HuH-7.5 (cell line): ENCODE data around the gene MBD3L3.
"Not testable (repeated sequence)": the region's sequence is repeated elsewhere in the genome, so short reads cannot be mapped to it uniquely, and the experiment has no call there.

Experiments used
- DNase-seq: peaks from one replicate; pipeline ENCODE4 v3.0.0; 2011; ENCODE audit warnings: low spot score

MBD3L3 gene

DNA sequence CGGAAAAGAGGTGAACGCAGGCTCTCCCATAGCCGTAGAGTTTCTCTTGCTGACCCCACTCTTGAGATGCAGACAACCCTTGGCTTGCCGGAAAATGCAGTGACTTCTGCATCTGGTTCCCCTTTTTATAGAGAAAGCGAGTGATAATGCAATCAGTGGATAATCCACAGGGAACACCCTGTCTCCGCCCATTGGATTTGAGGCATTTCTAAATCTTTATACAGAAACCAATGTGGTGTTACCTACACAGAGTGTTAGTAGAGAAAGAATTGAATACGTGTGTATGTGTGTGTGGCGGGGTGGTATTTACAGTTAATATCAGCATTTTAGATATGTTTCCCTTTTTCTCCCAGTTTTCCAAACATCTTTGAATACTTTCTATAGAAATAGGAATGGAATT is at the start of gene MBD3L3:
TSS of gene MBD3L3 (minus strand) at position 101 of the 400 bp plus-strand sequence. CDS start at position 30, 71 bp downstream.
- DNase-seq, result not testable (repeated sequence)

DNA sequence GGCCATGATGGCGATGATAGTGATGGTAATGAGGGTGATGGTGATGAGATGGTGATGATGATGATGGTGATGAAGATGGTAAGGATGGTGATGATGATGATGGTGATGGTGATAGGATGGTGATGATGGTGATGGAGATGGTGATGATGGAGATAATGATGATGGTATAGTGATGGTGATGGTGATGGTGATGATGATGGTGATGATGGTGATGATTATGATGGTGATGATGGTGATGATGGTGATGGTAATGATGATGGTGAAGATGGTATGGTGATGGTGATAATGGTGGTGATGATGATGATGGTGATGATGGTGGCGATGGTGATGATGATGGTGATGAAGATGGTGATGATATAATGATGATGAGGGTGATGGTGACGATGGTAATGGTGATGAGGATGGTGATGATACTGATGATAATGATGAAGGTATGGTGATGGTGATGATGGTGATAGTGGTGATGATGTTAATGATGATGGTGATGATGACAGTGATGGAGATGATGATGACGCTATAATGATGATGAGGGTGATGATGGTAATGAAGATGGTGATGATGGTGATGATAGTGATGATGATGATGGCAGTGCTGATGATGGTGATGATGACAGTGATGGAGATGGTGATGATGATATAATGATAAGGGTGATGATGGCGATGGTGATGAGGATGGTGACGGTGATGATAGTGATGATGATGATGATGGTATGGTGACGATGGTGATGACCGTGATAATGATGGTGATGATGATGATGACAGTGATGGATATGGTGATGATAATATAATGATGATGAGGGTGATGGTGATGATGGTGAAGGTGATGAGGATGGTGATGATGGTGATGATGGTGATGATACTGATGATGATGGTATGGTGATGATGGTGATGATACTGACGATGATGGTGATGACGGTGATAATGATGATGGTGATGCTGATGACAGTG is 48.5 kb upstream of the MBD3L3 start:
- no peak for DNase-seq

DNA sequence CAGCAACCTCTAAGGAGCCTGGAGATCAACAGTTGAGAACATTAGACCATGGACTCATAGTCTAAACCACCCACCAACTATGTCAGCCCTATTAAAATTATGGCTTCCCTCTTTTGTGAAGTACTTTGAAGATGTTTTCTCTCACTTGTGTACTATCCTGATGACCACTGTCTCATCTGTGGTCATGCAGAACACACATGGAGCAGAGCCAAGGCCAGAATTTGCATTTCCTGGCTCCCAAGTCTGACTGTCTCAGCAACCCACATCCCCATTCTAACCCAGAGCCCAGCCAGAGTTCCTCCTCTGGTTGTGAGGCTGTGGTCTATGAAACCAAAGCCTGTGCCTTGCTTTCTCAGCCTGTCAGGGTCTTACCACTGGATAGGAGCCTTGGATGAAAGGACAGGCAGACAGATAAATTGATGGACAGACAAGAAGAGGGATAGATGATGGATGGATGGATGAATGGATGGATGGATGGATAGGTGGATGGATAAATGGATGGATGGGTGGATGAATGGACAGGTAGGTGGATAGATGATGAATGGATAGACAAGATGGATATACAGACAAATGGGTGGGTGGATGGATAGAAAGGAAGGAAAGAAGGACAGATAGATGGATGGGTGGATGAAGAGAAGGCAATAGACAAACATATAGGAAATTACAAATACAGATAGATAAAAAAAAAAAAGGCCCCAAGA is 46.4 kb upstream of the MBD3L3 start:
- no peak for DNase-seq

DNA sequence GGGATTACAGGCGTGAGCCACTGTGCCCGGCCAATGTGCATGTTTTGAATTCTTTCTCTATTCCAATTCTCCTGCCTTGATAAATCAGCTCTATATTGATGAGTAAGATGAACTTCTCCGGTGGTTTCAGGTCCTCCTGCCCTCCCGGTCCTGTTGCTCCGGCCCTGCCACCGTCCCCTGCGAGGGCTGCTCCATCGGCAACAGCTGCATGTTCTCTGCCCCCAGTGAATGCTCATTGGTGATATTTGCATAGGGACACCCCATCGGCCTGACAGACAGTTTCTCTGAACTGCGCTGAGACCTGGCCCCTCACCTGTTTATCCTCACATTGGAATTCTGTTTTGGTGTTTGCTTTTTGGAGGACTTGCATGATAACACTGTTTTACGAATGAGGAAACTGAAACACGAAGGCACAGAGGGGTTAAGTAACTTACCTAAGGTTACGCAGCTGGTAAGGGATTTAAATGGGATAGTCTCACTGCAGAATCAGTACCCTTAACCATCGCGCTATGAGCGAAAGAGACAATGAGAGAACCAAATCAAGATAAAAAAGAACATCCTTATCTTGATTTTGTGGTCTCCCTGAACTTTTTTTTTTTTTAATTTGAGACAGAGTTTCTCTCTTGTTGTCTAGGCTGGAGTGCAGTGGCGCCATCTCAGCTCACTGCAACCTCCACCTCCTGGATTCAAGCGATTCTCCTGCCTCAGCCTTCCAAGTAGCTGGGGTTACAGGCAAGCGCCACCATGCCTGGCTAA is 43.2 kb upstream of the MBD3L3 start:
- peak; percentile 22 for DNase-seq

DNA sequence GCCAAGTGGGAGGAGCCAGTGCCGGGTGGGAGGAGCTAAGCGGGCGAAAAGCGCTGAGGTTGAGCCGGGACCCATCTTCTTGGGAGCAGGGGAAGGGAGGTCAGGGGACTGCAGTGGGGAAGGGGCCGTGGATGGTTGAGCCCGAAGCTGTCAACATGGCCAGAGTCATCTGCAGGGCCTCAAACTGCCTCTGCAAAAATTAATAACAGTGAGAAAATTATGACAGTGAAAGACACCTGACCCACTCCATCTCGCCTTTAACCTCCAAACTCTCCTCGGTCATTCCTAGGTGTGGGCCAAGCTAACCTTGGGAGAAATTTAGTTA is 41.1 kb upstream of the MBD3L3 start:
- DNase-seq, result no peak

DNA sequence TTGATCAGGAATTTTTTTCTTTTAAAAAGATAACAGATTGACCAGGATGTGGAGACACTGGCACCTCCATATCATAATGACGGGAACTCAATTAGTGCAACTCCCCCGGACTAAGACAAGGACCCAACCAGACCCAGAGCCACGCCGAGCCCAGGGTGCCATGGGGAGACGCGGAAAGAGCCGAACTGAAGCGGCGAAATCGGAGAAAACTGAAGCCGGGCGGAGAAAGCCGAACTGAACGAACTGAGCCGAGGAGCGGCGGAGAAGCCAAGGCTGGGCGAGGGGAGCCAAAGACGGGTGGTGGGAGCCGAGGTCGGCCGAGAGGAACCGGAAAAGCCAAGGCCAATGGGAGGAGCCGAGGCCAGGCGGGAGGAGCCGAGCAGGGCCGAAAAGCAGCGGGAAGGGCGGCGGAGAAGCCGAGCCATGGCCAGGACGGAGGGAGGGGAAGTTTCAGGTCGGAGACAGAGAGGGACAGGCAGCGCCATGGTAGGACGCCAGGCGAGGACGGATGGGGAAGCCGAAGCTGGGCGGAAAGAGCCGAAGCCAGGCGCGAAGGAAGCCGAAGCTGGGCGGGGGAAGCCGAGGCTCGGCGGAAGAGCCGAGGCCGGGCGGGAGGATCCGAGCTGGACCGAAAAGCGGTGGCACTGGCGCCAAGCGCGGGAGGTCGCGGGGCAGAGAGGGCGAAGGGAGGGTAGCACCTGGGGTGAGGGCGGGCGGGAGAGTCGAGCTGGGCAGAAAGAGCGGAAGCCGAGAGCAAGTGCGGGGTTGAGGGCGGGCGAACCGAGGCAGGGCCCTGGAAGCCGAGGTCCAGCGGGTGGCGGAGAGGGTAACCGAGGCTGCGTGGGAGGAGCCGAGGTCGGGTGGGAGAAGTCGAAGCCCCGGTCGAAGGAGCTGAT is 40.5 kb upstream of the MBD3L3 start:
- DNase-seq, result peak; percentile 76

DNA sequence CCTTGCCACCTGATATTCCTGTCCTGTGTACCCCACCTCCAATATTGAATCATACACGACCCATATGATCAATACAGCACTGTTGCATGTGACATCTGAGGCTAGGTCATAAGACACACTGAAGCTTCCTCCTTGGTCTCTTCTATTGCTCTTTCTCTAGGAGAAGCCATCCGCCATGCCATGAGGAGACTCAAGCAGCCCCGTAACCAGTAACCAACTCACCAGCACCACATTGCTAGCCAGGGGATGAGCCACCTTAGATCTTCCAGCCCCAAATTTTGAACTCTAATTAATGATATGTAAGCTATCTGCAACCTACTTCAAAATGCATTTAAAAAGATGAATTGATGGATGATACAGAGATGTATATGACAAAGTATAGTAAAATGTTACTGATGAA is 39.6 kb upstream of the MBD3L3 start:
- DNase-seq, result no peak

DNA sequence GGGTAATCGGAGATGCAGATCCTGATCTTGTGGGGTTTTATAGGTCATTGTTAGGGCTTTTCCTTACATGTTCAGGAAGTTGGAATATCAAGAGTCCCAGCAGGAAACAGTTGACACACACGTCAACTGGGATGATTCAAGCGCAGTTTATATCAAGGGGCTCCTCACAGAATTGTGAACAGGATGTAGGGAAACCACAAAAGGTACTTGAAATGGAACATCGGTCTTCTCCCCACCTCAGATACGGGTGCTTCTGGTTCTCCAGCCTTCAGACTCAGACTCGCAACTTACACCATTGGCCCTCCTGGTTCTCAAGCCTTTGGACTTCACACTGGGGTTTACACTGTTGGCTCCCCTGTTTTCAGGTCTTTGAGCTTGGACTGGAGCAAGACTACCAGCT is 30.5 kb upstream of the MBD3L3 start:
- no peak for DNase-seq

DNA sequence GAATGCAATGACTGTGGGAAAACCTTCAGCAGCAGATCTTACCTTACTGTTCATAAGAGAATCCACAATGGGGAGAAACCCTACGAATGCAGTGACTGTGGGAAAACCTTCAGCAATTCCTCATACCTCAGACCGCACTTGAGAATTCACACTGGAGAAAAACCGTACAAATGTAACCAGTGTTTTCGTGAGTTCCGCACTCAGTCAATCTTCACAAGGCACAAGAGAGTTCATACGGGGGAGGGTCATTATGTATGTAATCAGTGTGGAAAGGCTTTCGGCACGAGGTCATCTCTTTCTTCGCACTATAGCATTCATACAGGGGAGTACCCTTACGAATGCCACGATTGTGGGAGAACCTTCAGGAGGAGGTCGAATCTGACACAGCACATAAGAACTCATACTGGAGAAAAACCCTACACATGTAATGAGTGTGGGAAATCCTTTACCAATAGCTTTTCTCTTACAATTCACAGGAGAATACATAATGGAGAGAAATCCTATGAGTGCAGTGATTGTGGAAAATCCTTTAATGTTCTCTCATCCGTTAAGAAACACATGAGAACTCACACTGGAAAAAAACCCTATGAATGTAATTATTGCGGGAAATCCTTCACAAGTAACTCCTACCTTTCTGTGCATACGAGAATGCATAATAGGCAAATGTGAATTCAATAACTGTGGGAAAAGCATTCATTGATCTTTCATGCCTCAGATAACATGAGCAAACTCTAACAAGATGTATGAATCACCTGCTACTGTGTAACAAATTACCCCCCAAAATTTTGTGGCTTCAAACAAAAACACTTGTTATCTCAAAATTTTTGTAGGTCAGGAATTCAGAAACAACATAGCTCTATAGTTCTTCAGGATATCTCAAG is 24.8 kb upstream of the MBD3L3 start:
- no peak for DNase-seq

DNA sequence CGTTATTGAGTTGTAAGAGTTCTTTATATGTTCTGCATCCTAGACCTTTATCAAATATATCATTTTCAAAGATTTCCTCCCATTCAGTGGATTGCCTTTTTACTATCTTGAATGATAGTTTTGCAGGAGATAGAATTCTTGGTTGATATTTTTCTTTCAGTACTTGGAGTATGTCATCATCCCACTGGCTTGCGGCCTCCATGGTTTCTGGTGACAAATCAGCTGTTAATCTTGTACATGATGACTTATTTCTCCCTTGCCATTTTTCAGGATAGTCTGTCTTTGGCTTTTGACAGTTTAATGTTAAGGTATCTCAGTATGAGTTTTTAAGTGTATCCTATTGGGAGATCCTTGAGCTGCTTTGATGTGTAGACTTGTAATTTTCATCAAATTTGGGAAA is 19.5 kb upstream of the MBD3L3 start:
- no peak for DNase-seq

DNA sequence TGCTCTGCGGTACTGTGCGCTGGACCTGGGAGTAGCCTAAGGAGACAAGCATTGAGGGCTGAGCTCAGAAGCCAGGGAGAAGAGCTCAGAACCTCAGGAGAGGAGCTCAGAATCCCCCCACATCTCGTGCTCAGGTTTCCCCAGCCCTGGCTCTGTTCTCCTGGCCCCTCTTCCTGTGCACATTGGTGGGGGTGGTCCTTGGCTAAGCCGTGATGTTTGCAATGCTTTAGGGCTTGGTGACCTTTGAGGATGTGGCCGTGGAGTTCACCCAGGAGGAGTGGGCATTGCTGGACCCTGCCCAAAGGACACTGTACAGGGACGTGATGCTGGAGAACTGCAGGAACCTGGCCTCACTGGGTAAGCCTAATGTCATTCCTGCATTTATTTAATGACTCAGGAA is 17.7 kb upstream of the MBD3L3 start:
- DNase-seq, result no peak

DNA sequence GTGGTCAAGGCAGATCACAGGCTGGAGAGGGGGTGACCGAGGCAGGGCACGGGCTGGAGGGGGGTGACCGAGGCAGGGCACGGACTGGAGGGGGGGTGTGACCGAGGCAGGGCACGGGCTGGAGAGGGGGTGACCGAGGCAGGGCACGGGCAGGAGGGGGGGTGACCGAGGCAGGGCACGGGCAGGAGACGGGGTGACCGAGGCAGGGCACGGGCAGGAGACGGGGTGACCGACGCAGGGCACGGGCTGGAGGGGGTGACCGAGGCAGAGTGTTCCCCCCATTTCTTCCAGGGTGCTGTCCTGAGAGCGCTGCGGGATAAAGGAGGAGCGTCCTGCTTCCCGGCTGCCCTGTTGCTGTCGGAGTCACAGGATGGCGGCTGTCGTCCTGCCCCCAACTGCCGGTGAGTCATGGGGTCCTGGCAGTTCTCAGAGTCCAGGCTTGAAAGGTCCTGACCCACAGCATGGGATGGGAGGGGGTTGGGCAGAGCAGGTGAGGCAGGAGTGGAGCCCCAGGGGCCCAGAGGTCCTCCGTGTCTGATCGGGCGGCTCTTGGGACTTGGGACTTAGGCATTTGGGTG is 16.3 kb upstream of the MBD3L3 start:
- DNase-seq, result no peak

DNA sequence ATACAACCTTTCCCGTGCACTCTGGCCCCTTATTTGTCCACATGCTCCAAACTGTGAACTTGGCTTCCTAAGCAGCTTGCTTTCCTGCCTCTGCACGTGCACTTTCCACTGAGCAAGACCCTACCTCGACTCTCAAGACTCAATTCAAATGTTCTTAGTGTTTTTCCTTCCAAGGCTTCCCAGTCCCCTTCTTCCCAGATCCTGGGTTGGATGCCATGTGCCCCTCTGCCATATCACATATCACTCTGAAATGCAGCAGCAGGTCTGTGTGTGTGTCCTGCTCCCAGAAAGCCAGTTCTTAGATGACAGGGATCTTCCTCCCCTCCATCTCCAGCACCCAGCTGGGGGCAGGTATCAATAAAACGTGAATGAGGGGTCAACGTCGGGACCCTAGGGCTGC is 14.1 kb upstream of the MBD3L3 start:
- DNase-seq, result no peak

DNA sequence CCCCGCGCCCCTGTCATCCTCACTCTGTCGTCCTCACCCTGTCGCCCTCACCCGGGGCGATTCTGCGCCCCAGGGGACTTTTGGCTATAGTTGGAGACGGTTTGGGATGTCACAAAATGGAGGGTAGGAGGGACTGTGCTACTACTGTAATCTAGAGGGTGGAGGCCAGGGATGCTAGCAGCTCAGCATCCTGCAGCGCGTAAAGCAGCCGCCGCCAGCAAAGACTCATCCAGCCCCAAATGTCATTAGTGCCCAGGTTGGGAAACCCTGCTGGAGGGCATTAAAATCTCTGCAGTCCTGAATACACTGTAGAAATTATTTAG is 11.4 kb upstream of the MBD3L3 start:
- DNase-seq, result no peak

DNA sequence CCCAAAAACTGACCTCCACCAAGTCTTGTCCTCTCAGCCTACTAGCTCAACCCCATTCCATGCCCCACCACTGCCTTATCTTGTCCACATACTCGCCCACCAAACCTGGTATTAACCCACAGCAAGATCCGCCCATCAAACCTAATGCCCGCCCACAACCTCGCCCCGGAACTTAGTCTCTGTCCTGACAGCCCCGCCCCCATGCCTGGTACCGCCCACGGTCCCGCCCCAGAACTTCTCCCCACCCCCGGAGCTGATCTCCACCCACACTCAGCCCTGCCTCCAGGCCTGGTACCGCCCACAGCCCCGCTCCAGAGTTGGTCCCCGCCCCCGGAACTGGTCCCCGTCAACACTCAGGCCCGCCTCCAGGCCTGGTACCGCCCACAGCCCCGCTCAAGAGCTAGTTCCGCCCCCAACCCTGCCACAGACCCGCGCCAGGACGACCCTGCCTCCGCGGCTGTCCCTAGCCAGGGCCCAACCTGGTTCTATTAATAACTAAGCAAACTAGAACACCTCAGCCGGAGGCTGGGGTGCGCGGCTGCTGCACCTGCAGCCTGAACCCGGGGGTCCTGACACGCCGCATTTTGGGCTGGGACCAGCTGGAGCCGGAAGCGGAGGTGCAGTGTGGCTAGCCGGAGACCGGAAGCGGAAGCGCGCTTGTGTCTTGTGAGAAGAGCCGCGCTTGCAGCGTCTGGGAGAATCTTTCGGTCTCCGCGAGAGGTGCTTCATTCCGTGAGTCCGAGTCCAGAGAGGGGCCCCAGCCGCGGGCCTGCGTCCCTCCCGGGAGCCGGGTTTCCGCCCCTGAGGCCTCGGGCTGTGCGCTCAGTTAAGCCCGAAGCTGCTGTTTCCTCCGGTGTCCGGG is 10.8 kb upstream of the MBD3L3 start, which contains the start of gene ZNF557:
TSS of gene ZNF557 (plus strand) at position 662 of the 862 bp plus-strand sequence. CDS start 5,372 bp downstream, outside the sequence.
- peak; percentile 78 for DNase-seq

DNA sequence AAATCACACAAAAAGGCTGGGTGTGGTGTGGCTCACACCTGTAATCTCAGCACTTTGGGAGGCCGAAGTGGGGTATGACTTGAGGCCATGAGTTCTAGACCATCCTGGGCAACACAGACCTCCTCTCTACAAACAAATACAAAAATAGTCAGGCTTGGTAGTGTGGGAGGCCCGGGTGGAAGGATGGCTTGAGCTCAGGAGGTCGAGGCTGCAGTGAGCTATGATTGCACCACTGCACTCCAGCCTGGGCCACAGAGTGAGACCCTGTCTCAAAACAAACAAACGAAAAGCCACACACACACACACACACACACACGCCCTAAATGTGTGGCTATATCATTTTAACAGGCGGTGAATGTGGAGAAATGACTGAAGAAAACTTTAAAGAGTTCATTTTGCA is 10.1 kb upstream of the MBD3L3 start:
- DNase-seq, result no peak

DNA sequence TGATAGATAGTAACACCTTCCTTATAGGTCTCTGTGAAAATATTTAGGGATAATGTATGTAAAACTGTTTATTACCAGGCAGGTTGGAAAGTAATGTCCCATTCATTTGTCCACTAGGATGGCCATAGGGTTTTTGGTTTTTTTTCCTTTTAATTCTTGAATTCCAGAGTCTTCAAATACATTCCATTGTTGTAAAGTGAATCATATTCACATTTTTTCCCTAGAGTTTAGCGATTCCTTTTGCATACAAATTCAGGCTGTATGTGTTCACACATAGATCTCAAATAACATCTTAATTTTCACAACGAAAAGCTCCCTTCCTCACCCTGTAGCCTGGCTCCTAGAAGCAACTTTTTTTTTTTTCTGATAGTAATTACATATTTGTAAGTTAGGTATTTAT is 9.2 kb upstream of the MBD3L3 start:
- no peak for DNase-seq

DNA sequence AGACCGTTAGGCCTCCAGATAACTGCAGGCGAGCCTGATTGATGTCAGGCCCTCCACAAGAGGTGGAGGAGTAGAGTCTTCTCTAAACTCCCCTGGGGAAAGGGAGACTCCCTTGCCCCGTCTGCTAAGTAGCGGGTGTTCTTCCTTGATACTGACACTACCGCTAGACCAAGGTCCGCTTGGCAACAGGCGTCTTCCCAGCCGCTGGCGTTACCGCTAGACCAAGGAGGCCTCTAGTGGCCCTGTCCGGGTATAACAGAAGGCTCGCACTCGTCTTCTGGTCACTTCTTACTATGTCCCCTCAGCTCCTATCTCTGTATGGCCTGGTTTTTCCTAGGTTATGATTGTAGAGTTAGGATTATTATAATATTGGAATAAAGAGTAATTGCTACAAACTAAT is 8.6 kb upstream of the MBD3L3 start:
- not testable (repeated sequence) for DNase-seq

DNA sequence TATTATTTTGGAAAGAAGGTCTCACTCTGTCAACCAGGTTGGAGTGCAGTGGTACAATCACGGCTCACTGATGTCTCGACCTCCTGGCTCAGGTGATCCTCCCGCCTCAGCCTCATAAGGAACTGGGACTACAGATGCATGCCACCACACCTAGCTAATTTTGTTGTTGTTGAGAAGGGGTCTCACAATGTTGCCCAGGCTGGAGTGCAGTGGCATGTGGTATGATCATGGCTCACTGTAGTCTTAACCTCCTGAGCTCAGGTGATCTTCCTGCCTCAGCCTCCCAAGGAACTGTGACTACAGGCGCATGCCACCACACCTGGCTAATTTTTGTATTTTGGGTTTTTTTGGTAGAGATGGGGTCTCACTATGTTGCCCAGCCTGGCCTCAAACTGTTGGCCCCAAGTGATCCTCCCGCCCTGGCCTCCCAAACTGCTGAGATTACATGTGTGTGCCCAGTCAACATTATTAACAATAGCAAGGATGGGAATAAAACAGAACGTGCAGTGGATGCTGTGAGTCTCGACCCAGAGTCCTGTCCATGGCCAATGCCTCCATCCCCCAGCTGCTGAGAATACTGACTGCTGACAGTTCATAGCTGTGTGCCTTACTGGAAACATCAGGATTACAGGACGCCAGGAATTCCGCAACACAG is 5.4 kb upstream of the MBD3L3 start:
- no peak for DNase-seq
